HepG2 (cell line): ENCODE measurements around the gene BANP. TPM values are rescaled to one million over a fixed set of nuclear protein-coding genes. Genes with fewer than 3 reads are reported as not detected.
"Not testable (repeated sequence)": the region's sequence is repeated elsewhere in the genome, so short reads cannot be mapped to it uniquely, and the experiment has no call there.

ENCODE experiments used
- ATAC-seq: fragments of 200-7000 bp; cut with Tn5 transposase; 3 replicates; pipeline ENCODE4 v1.9.1; 2020; ENCODE audit warnings: mild to moderate bottlenecking, moderate library complexity
- BruUV-seq: library from RNA; stranded (reverse); fragments of 400-500 nt; replicated peaks from 2 replicates; lab custom pipeline; 2021; lab: Mats Ljungman, UMichigan
- CTCF ChIA-PET: fragments of 300-600 bp; formaldehyde crosslinking; extraction: SDS; loops from one replicate; lab custom pipeline; 2021; ENCODE audit warnings: low total read pairs, inconsistent platforms, low intra/inter-chr PET ratio; lab: Yijun Ruan, JAX
- POLR2A ChIA-PET: fragments of 350-600 bp; sonication (Branson Sonifier 250); formaldehyde crosslinking; loops from one replicate; lab custom pipeline; 2020; ENCODE audit warnings: antibody characterized with exemption, inconsistent platforms; lab: Yijun Ruan, JAX
- DNase-seq: peaks from one replicate; pipeline ENCODE4 v3.0.0-alpha.2; 2015; ENCODE audit warnings: low spot score
- FAIRE-seq: peaks from 3 replicates; lab custom pipeline; 2011; peaks lifted over from hg19 to GRCh38; lab: Jason Lieb, UNC
- H2AFZ ChIP-seq: one replicate; pipeline ENCODE4 v1.6.1; 2011; ENCODE audit warnings: low read length, inconsistent platforms
- H3K27ac ChIP-seq: fragments of 300-600 bp; 3 replicates; pipeline ENCODE4 v1.8.0; 2011; ENCODE audit warnings: mixed run types, mild to moderate bottlenecking, mixed read lengths, low read length, inconsistent platforms; ENCODE audit not compliant: insufficient read depth; ENCODE audit errors: extremely low read length
- H3K27me3 ChIP-seq, 2 experiments: fragments of 200-600 bp in 1 of 2; 2 replicates in 1 of 2; 3 replicates in 1 of 2; pipeline versions ENCODE4 v1.6.0 to v1.8.0; 2011; ENCODE audit warnings: low read length in 2 of 2, mild to moderate bottlenecking in 2 of 2, moderate library complexity in 2 of 2, inconsistent platforms in 1 of 2; ENCODE audit not compliant: insufficient read depth in 2 of 2, control insufficient read depth in 1 of 2
- H3K36me3 ChIP-seq, 2 experiments: fragments of 200-600 bp in 1 of 2; replicated peaks in 1 of 2; 2 replicates in 1 of 2; 3 replicates in 1 of 2; pipeline versions ENCODE4 v1.5.1 to v1.8.0; 2011; ENCODE audit warnings: low read length in 2 of 2, inconsistent platforms in 1 of 2; ENCODE audit not compliant: insufficient read depth in 2 of 2, control insufficient read depth in 1 of 2
- H3K4me1 ChIP-seq: 2 replicates; pipeline ENCODE4 v1.5.1; 2012; ENCODE audit warnings: low read length, inconsistent platforms; ENCODE audit not compliant: insufficient read depth
- H3K4me2 ChIP-seq: 2 replicates; pipeline ENCODE4 v1.6.0; 2011; ENCODE audit warnings: low read depth, low read length, inconsistent platforms
- H3K4me3 ChIP-seq, 3 experiments: fragments of 200-600 bp in 1 of 3; sonication (generic), shearing (Covaris generic) in 1 of 3; replicated peaks in 1 of 3; 2 replicates each; pipeline ENCODE4 v1.5.1; 2011 to 2016; ENCODE audit warnings: low read length in 3 of 3, inconsistent platforms in 2 of 3, low read depth in 2 of 3, mild to moderate bottlenecking in 2 of 3, control low read depth in 1 of 3, mixed read lengths in 1 of 3; ENCODE audit not compliant: insufficient read depth in 1 of 3
- H3K79me2 ChIP-seq: one replicate; pipeline ENCODE4 v1.6.1; 2011; ENCODE audit warnings: low read length, inconsistent platforms; ENCODE audit not compliant: insufficient read depth
- H3K9ac ChIP-seq: 2 replicates; pipeline ENCODE4 v1.6.0; 2011; ENCODE audit warnings: mild to moderate bottlenecking, low read depth, low read length, inconsistent platforms; ENCODE audit not compliant: insufficient read depth
- H3K9me3 ChIP-seq: 2 replicates; pipeline ENCODE4 v1.5.1; 2012; ENCODE audit warnings: mild to moderate bottlenecking, low read length
- H4K20me1 ChIP-seq: 2 replicates; pipeline ENCODE4 v1.6.0; 2011; ENCODE audit warnings: inconsistent platforms, mild to moderate bottlenecking, low read length, moderate library complexity; ENCODE audit not compliant: insufficient read depth
- AGO2 ChIP-seq: fragments of 200-400 bp; formaldehyde crosslinking; optimal IDR thresholded peaks from 2 replicates; pipeline ENCODE3; 2017; ENCODE audit warnings: mild to moderate bottlenecking, low read depth, low read length, moderate library complexity
- AHDC1 ChIP-seq: sonication (generic); formaldehyde crosslinking; IDR thresholded peaks from 2 replicates; pipeline ENCODE4 v1.5.1; 2020; ENCODE audit warnings: mild to moderate bottlenecking, missing genetic modification reagents, borderline replicate concordance
- ARID2 ChIP-seq: sonication (generic); formaldehyde crosslinking; IDR thresholded peaks from 2 replicates; pipeline ENCODE4 v1.8.1; 2022; ENCODE audit warnings: mild to moderate bottlenecking, missing genetic modification reagents, borderline replicate concordance
- ASH2L ChIP-seq: fragments of 300-600, 200-600 bp; sonication (generic); IDR thresholded peaks from 2 replicates; pipeline ENCODE4 v1.7.0; 2017; ENCODE audit warnings: low read depth, mild to moderate bottlenecking, moderate library complexity, mixed read lengths, low read length; ENCODE audit not compliant: insufficient read length
- HDAC2 ChIP-seq: sonication (generic); formaldehyde crosslinking; IDR thresholded peaks from 2 replicates; pipeline ENCODE4 v1.4.0; 2020; ENCODE audit warnings: missing genetic modification reagents
- HNRNPLL ChIP-seq: fragments of 200-400 bp; formaldehyde crosslinking; IDR thresholded peaks from 2 replicates; pipeline ENCODE4 v1.6.1; 2017; ENCODE audit warnings: mild to moderate bottlenecking, low read depth, low read length; ENCODE audit not compliant: poor library complexity, severe bottlenecking
- NCOA2 ChIP-seq: sonication (generic); formaldehyde crosslinking; IDR thresholded peaks from 2 replicates; pipeline ENCODE4 v1.8.0; 2022; ENCODE audit warnings: inconsistent platforms
- NR2F2 ChIP-seq: IDR thresholded peaks from 2 replicates; pipeline ENCODE4 v1.6.1; 2012; ENCODE audit warnings: low read depth, inconsistent platforms, borderline replicate concordance
- SAP130 ChIP-seq: IDR thresholded peaks from 2 replicates; pipeline ENCODE4 v1.6.1; 2016; ENCODE audit warnings: low read depth
- SP4 ChIP-seq: sonication (generic); formaldehyde crosslinking; IDR thresholded peaks from 2 replicates; pipeline ENCODE4 v1.8.1; 2023; ENCODE audit warnings: mild to moderate bottlenecking, missing genetic modification reagents
- SRY ChIP-seq: sonication (generic); formaldehyde crosslinking; IDR thresholded peaks from 2 replicates; pipeline ENCODE4 v1.8.0; 2022; ENCODE audit warnings: mild to moderate bottlenecking, missing genetic modification reagents
- TBX2 ChIP-seq: sonication (generic); formaldehyde crosslinking; IDR thresholded peaks from 2 replicates; pipeline ENCODE4 v1.5.0; 2020; ENCODE audit warnings: missing genetic modification reagents, mild to moderate bottlenecking, borderline replicate concordance
- ZNF383 ChIP-seq: sonication (generic); formaldehyde crosslinking; IDR thresholded peaks from 2 replicates; pipeline ENCODE4 v1.4.0; 2020; ENCODE audit warnings: missing genetic modification reagents, mild to moderate bottlenecking, borderline replicate concordance
- ZNF768 ChIP-seq: sonication (generic); formaldehyde crosslinking; IDR thresholded peaks from 2 replicates; pipeline ENCODE4 v1.4.0; 2020; ENCODE audit warnings: missing genetic modification reagents
- ZSCAN21 ChIP-seq: sonication (generic); formaldehyde crosslinking; IDR thresholded peaks from 2 replicates; pipeline ENCODE4 v1.8.0; 2022; ENCODE audit warnings: mild to moderate bottlenecking, missing genetic modification reagents, moderate library complexity, borderline replicate concordance
- WGBS: methylation state at CpG from one replicate; pipeline ENCODE4 v1.1.6; 2017; ENCODE audit warnings: low lambda C conversion rate; 5-methylcytosine and 5-hydroxymethylcytosine counted together
- in situ Hi-C: cut with HindIII; loops from 2 replicates; pipeline ENCODE4 v1.10.0; 2017; ENCODE audit warnings: low pct_unique_long_range_greater_than_20kb; ENCODE audit not compliant: extremely low pct_ligation_motif_present
- intact Hi-C: fragments of 100-400 bp; cut with micrococcal nuclease; formaldehyde crosslinking; loops from one replicate; pipeline ENCODE4 v1.10.0; 2022; ENCODE audit not compliant: unreplicated experiment
- polyA plus RNA-seq, 8 experiments: library from polyadenylated mRNA; depleted of rRNA in 3 of 8; stranded (reverse) in 7 of 8; unstranded in 1 of 8; fragments of >200 nt; fragmentation: Illumina TruSeq in 4 of 8; extraction: Trizol in 4 of 8; gene quantifications; 2 replicates each; pipeline versions ENCODE4 v1.2.1 to v1.2.3, GENCODE V29; 2011 to 2016; ENCODE audit warnings: low read depth in 4 of 8, missing spikeins in 1 of 8, mixed read lengths in 1 of 8; ENCODE audit not compliant: insufficient read depth in 1 of 8
- total RNA-seq, 5 experiments: library from RNA; depleted of rRNA; stranded (reverse); fragments of >200 nt; fragmentation: Illumina TruSeq; extraction: Trizol; gene quantifications; 2 replicates each; pipeline ENCODE4 v1.2.3, GENCODE V29; 2016; ENCODE audit warnings: low read depth in 1 of 5

Gene BANP
- total and polyA plus RNA-seq, 2 of the 13 experiments (the other 11 are each of a cell fraction or from before 2014, with no cell fraction given) = 20.2 to 23.8 TPM

GRCh38 chr16:87931504-87931903 is 19.7 kb upstream of the BANP start (continued):
- TF ChIP-seq ZNF383 (CRISPR knock-in tag) (no peak), AGO2 (peak; percentile 43), ZSCAN21 (CRISPR knock-in tag) (no peak), ZNF768 (CRISPR knock-in tag) (no peak), HNRNPLL (no peak), NCOA2 (CRISPR knock-in tag) (no peak)

- DNase-seq, H3K27me3 ChIP-seq, BruUV-seq, H3K9me3 ChIP-seq, H2AFZ ChIP-seq, CTCF ChIA-PET, H3K9ac ChIP-seq, in situ Hi-C loops: not testable (repeated sequence)
- 38% methylated on average over 14 of the region's 17 CpGs for WGBS
- Histone ChIP-seq H3K4me1 (peaks cover 56% of the 10 kb centered on the region), H3K4me3 (peak overlapping the region in 2 of 3 experiments; percentile 5 to 83; a peak in 2 of 6 replicates), H3K4me2 (peak overlapping the region; percentile 90), H3K27ac (peak overlapping the region; percentile 22), H4K20me1 (peaks cover 63% of the 10 kb centered on the region), H3K79me2 (peaks cover 83% of the 10 kb centered on the region), H3K36me3 (peaks cover 3 to 13% of the 10 kb centered on the region in 2 experiments; a peak in 4 of 5 replicates)
- FAIRE-seq = peak; percentile 56
- intact Hi-C loops = loop anchor here (5.0 kb wide), 1 partner anchor 165 kb away; the partner anchor contains the start of gene KLHDC4
- peak; percentile 10 for ATAC-seq
- POLR2A ChIA-PET = interaction anchor here (0.8 to 6.5 kb wide), 2 partner anchors 18 to 154 kb away, joined by 3 to 110 read pairs; partner anchors contain the start of gene BANP
- TF ChIP-seq SP4 (CRISPR knock-in tag) (0 out of 2 replicates have a peak, but pooled peaks have one; percentile 33), AHDC1 (peak; percentile 29; the same call in 1 of the 2 replicates), HDAC2 (0 out of 2 replicates have a peak, but pooled peaks have one; percentile 11), NR2F2 (0 out of 2 replicates have a peak, but pooled peaks have one; percentile 30), SRY (0 out of 2 replicates have a peak, but pooled peaks have one; percentile 24), ASH2L (peak; percentile 19), TBX2 (peak; percentile 48; the same call in 1 of the 2 replicates), SAP130 (CRISPR knock-in tag) (peak; percentile 13; the same call in 1 of the 2 replicates), ARID2 (CRISPR knock-in tag) (peak; percentile 44; the same call in 1 of the 2 replicates)
Observed at GRCh38 chr16:87932475-87933139, 18.6 kb upstream of the BANP start.
